Measurements from ENCODE around the gene OSBPL8. TPM values are rescaled to one million over a fixed set of nuclear protein-coding genes. Genes with fewer than 3 reads are reported as not detected.

The OSBPL8 gene
- total RNA-seq, 1 donor: 204 TPM

- no peak overlapping the region for H3K4me2 ChIP-seq (ENCODE audit: insufficient read depth, low read length)
- no peaks in the 10 kb centered on the region for H3K27me3 ChIP-seq (ENCODE audit: insufficient read depth, low read length)
- no peak overlapping the region for H3K27ac ChIP-seq (ENCODE audit: low read depth, low read length)
- no peaks in the 10 kb centered on the region for H3K36me3 ChIP-seq (ENCODE audit: insufficient read depth, low read length)
- peaks cover 48% of the 10 kb centered on the region for H3K79me2 ChIP-seq (ENCODE audit: insufficient read depth, low read length)
- no peak for TF ChIP-seq CTCF (IDR thresholded peaks at IDR 0.05; ENCODE audit: extremely low read depth, low read depth, low read length)
- H2AFZ ChIP-seq (ENCODE audit: low read length): no peak overlapping the region
- H4K20me1 ChIP-seq (ENCODE audit: insufficient read depth, low read length): peaks cover 10% of the 10 kb centered on the region
- H3K9me3 ChIP-seq (ENCODE audit: low read depth, low read length): no peaks in the 10 kb centered on the region
- H3K4me1 ChIP-seq (ENCODE audit: insufficient read depth, low read length): peaks cover 21% of the 10 kb centered on the region
- no peak for DNase-seq (ENCODE audit: insufficient read length, low spot score, missing footprints)
- H3K4me3 ChIP-seq (ENCODE audit: insufficient read depth, low read length): no peak overlapping the region
Measured at GRCh38 chr12:76446090-76446489, 113.5 kb downstream of the OSBPL8 start.

- no peak for DNase-seq (ENCODE audit: insufficient read length, low spot score, missing footprints)
- TF ChIP-seq CTCF (IDR thresholded peaks at IDR 0.05; ENCODE audit: extremely low read depth, low read depth, low read length): no peak
- Histone ChIP-seq H3K9me3 (ENCODE audit: low read depth, low read length) (no peaks in the 10 kb centered on the region), H3K27ac (ENCODE audit: low read depth, low read length) (no peak overlapping the region), H3K27me3 (ENCODE audit: insufficient read depth, low read length) (no peaks in the 10 kb centered on the region), H4K20me1 (ENCODE audit: insufficient read depth, low read length) (peaks cover 10% of the 10 kb centered on the region), H3K4me1 (ENCODE audit: insufficient read depth, low read length) (peaks cover 18% of the 10 kb centered on the region), H3K4me3 (ENCODE audit: insufficient read depth, low read length) (no peak overlapping the region), H3K36me3 (ENCODE audit: insufficient read depth, low read length) (no peaks in the 10 kb centered on the region), H3K79me2 (ENCODE audit: insufficient read depth, low read length) (peaks cover 53% of the 10 kb centered on the region), H2AFZ (ENCODE audit: low read length) (no peak overlapping the region), H3K4me2 (ENCODE audit: insufficient read depth, low read length) (no peak overlapping the region)
Measured at GRCh38 chr12:76445462-76445861, 114.1 kb downstream of the OSBPL8 start.

GRCh38 chr12:76444408-76444984 is 115.1 kb downstream of the OSBPL8 start:
- H3K36me3 ChIP-seq (ENCODE audit: insufficient read depth, low read length): no peaks in the 10 kb centered on the region
- H3K27ac ChIP-seq (ENCODE audit: low read depth, low read length): no peak overlapping the region
- H3K27me3 ChIP-seq (ENCODE audit: insufficient read depth, low read length): no peaks in the 10 kb centered on the region
- H3K79me2 ChIP-seq (ENCODE audit: insufficient read depth, low read length): peaks cover 58% of the 10 kb centered on the region
- no peak overlapping the region for H3K4me3 ChIP-seq (ENCODE audit: insufficient read depth, low read length)
- H2AFZ ChIP-seq (ENCODE audit: low read length): no peak overlapping the region
- H3K9me3 ChIP-seq (ENCODE audit: low read depth, low read length): no peaks in the 10 kb centered on the region
- no peak for DNase-seq (ENCODE audit: insufficient read length, low spot score, missing footprints)
- peaks cover 10% of the 10 kb centered on the region for H4K20me1 ChIP-seq (ENCODE audit: insufficient read depth, low read length)
- no peak for TF ChIP-seq CTCF (IDR thresholded peaks at IDR 0.05; ENCODE audit: extremely low read depth, low read depth, low read length)
- H3K4me1 ChIP-seq (ENCODE audit: insufficient read depth, low read length): peaks cover 12% of the 10 kb centered on the region
- H3K4me2 ChIP-seq (ENCODE audit: insufficient read depth, low read length): no peak overlapping the region

- Histone ChIP-seq H3K27ac (ENCODE audit: low read depth, low read length) (no peak overlapping the region), H3K4me3 (ENCODE audit: insufficient read depth, low read length) (no peak overlapping the region), H3K9me3 (ENCODE audit: low read depth, low read length) (no peaks in the 10 kb centered on the region), H3K4me1 (ENCODE audit: insufficient read depth, low read length) (peaks cover 8% of the 10 kb centered on the region), H4K20me1 (ENCODE audit: insufficient read depth, low read length) (peaks cover 10% of the 10 kb centered on the region), H2AFZ (ENCODE audit: low read length) (no peak overlapping the region), H3K4me2 (ENCODE audit: insufficient read depth, low read length) (no peak overlapping the region), H3K27me3 (ENCODE audit: insufficient read depth, low read length) (no peaks in the 10 kb centered on the region), H3K36me3 (ENCODE audit: insufficient read depth, low read length) (no peaks in the 10 kb centered on the region), H3K79me2 (ENCODE audit: insufficient read depth, low read length) (peaks cover 54% of the 10 kb centered on the region)
- no peak for TF ChIP-seq CTCF (IDR thresholded peaks at IDR 0.05; ENCODE audit: extremely low read depth, low read depth, low read length)
- DNase-seq (ENCODE audit: insufficient read length, low spot score, missing footprints): no peak
Measured at GRCh38 chr12:76441016-76441415, 118.6 kb downstream of the OSBPL8 start.
